IPS-NIHi11 (cell line): ENCODE data around the gene RHOH.

Experiments
- DNase-seq: peaks from one replicate; pipeline ENCODE4 v3.0.0; 2012; ENCODE audit warnings: mixed read lengths, low spot score

The RHOH gene

GRCh38 chr4:40187386-40187906 lies 9.4 kb upstream of the RHOH start:
- DNase-seq: no peak

- DNase-seq: no peak
Measured at GRCh38 chr4:40190019-40190418, 6.8 kb upstream of the RHOH start.

GRCh38 chr4:40190465-40190864 lies 6.4 kb upstream of the RHOH start:
- DNase-seq: no peak

GRCh38 chr4:40190880-40191815 lies 5.7 kb upstream of the RHOH start:
- no peak for DNase-seq

- DNase-seq: no peak
Measured at GRCh38 chr4:40192114-40193015, 4.5 kb upstream of the RHOH start.

- DNase-seq: no peak
Measured at GRCh38 chr4:40193016-40193571, 3.7 kb upstream of the RHOH start.

GRCh38 chr4:40193578-40193977 lies 3.3 kb upstream of the RHOH start:
- no peak for DNase-seq

GRCh38 chr4:40194602-40195161 lies 2.1 kb upstream of the RHOH start:
- no peak for DNase-seq

GRCh38 chr4:40195182-40196177 lies 1.4 kb upstream of the RHOH start:
- no peak for DNase-seq

GRCh38 chr4:40196272-40196671 lies 559 bp upstream of the RHOH start:
- no peak for DNase-seq

- no peak for DNase-seq
Measured at GRCh38 chr4:40197879-40198689, 1.3 kb downstream of the RHOH start.

GRCh38 chr4:40199179-40199670 lies 2.4 kb downstream of the RHOH start:
- no peak for DNase-seq

- no peak for DNase-seq
Measured at GRCh38 chr4:40199999-40200874, 3.4 kb downstream of the RHOH start.

GRCh38 chr4:40200875-40201801 lies 4.3 kb downstream of the RHOH start:
- DNase-seq: no peak

GRCh38 chr4:40201898-40202297 lies 5.1 kb downstream of the RHOH start:
- no peak for DNase-seq

- no peak for DNase-seq
Measured at GRCh38 chr4:40202474-40202873, 5.6 kb downstream of the RHOH start.

- DNase-seq: no peak
Measured at GRCh38 chr4:40204507-40205258, 7.9 kb downstream of the RHOH start.
